Ascending aorta (tissue), 2 donors: Measurements from ENCODE around the gene KCNH2. TPM values are rescaled to one million over a fixed set of nuclear protein-coding genes. Genes with fewer than 3 reads are reported as not detected.
A peak's percentile ranks its signal among the peaks of the same experiment; 100 is the strongest.

Experiments
- DNase-seq, 2 donors: peaks; one replicate each; pipeline ENCODE4 v3.0.0-alpha.2; 2019; ENCODE audit warnings: low spot score in 2 of 2
- H3K27ac ChIP-seq, 2 donors: fragments of 200-600 bp; sonication (generic); one replicate each; pipeline ENCODE4 v1.5.1; 2016 to 2017; ENCODE audit warnings: mild to moderate bottlenecking in 1 of 2
- H3K27me3 ChIP-seq: fragments of 200-600 bp; sonication (generic); one replicate; pipeline ENCODE4 v1.5.1; 2017
- H3K36me3 ChIP-seq, 2 donors: fragments of 200-600 bp; sonication (generic); one replicate each; pipeline ENCODE4 v1.5.1; 2016
- H3K4me1 ChIP-seq, 2 donors: fragments of 200-600 bp; sonication (generic); one replicate each; pipeline ENCODE4 v1.5.1; 2016 to 2017; ENCODE audit warnings: mild to moderate bottlenecking in 1 of 2
- H3K4me3 ChIP-seq, 2 donors: fragments of 200-600 bp; sonication (generic); one replicate each; pipeline ENCODE4 v1.5.1; 2016 to 2017; ENCODE audit warnings: mild to moderate bottlenecking in 1 of 2
- H3K9me3 ChIP-seq, 2 donors: fragments of 200-600 bp; sonication (generic); one replicate each; pipeline ENCODE4 v1.5.1; 2016
- CTCF ChIP-seq, 3 experiments: fragments of 200-600 bp in 2 of 3; fragments of 450-650 bp in 1 of 3; sonication (generic) in 2 of 3; IDR thresholded peaks; one replicate each; pipeline ENCODE4 v1.5.1; 2016 to 2019; ENCODE audit warnings: antibody characterized with exemption in 3 of 3, mild to moderate bottlenecking in 1 of 3, moderate library complexity in 1 of 3
- intact Hi-C: fragments of 100-400 bp; cut with DNase I; formaldehyde crosslinking; loops from one replicate; pipeline ENCODE4 v1.15.1; 2023
- total RNA-seq: library from RNA; depleted of rRNA; stranded (reverse); fragments of >200 nt; gene quantifications from one replicate; pipeline ENCODE4 v1.1.0, GENCODE V29; 2016

Gene KCNH2
- total RNA-seq, 1 donor from 2014 or later = not detected

DNA sequence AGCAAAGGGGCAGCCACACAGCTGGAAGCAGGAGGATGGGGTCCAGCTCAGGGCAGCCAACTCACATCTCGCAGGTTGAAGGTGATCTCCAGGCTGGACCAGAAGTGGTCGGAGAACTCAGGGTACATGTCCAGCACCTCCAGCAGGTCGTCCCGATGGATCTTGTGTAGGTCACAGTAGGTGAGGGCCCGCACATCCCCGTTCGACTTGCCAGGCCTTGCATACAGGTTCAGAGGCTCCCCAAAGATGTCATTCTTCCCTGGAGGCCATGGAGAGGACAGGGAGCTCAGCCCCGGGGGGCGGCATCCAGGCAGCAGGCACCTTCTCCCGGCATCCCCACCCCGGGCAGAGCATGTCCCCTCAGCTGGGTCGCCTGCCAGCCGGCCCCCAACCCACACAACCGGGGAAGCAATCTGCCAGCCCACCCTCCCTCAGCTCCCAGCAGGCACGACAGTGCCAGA lies 29.3 kb downstream of the KCNH2 start:
- Histone ChIP-seq H3K4me3 (no peak overlapping the region), H3K27ac (no peak overlapping the region), H3K36me3 (no peaks in the 10 kb centered on the region), H3K9me3 (no peaks in the 10 kb centered on the region), H3K27me3 (peaks cover 3% of the 10 kb centered on the region), H3K4me1 (no peaks in the 10 kb centered on the region)
- intact Hi-C loops = no loop called here
- TF ChIP-seq CTCF (IDR thresholded peaks at IDR 0.05) = no peak
- peak in 1 of 2 donors; percentile 51 for DNase-seq

- Histone ChIP-seq H3K4me1 (no peaks in the 10 kb centered on the region), H3K36me3 (no peaks in the 10 kb centered on the region), H3K4me3 (no peak overlapping the region), H3K27ac (no peak overlapping the region), H3K27me3 (peaks cover 3% of the 10 kb centered on the region), H3K9me3 (no peaks in the 10 kb centered on the region)
- intact Hi-C loops = no loop called here
- DNase-seq = peak in 1 of 2 donors; percentile 53
- no peak for TF ChIP-seq CTCF (IDR thresholded peaks at IDR 0.05)
Observed at GRCh38 chr7:150947761-150948651, 30.1 kb downstream of the KCNH2 start.

DNA sequence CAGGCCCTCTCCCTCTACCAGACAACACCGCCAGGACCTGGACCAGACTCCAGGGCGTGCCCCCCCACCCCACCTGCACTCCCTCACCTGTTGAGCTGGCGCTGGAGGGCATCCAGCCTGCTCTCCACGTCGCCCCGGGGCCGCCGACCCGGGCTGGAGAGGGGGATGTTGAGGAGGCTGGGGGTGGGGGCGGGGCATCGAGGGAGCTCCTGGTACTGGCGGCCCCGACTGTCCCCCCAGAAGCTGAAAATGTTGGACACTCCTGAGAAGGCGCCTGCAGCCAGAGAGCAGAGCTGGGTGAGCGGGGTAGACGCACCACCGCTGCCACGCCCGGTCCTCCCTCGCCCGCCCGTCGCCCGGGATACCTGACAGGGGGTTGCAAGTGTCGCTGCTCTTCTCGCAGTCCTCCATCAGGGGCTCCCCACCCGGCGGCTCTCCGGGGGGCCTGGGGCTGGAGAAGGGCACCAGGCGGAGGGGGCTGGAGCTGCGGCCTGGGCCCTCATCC lies 30.8 kb downstream of the KCNH2 start:
- intact Hi-C loops = no loop called here
- H3K4me3 ChIP-seq = no peak overlapping the region
- peak in 1 of 2 donors; percentile 50 for DNase-seq
- H3K9me3 ChIP-seq = no peaks in the 10 kb centered on the region
- no peak overlapping the region for H3K27ac ChIP-seq
- no peaks in the 10 kb centered on the region for H3K4me1 ChIP-seq
- no peaks in the 10 kb centered on the region for H3K36me3 ChIP-seq
- no peak for TF ChIP-seq CTCF (IDR thresholded peaks at IDR 0.05)
- H3K27me3 ChIP-seq = peaks cover 3% of the 10 kb centered on the region

GRCh38 chr7:150946421-150947240 lies 31.5 kb downstream of the KCNH2 start:
- Histone ChIP-seq H3K9me3 (no peaks in the 10 kb centered on the region), H3K27ac (no peak overlapping the region), H3K4me1 (no peaks in the 10 kb centered on the region), H3K27me3 (peaks cover 3% of the 10 kb centered on the region), H3K36me3 (no peaks in the 10 kb centered on the region), H3K4me3 (no peak overlapping the region)
- peak in 1 of 2 donors; percentile 59 for DNase-seq
- no peak for TF ChIP-seq CTCF (IDR thresholded peaks at IDR 0.05)
- intact Hi-C loops = no loop called here

DNA sequence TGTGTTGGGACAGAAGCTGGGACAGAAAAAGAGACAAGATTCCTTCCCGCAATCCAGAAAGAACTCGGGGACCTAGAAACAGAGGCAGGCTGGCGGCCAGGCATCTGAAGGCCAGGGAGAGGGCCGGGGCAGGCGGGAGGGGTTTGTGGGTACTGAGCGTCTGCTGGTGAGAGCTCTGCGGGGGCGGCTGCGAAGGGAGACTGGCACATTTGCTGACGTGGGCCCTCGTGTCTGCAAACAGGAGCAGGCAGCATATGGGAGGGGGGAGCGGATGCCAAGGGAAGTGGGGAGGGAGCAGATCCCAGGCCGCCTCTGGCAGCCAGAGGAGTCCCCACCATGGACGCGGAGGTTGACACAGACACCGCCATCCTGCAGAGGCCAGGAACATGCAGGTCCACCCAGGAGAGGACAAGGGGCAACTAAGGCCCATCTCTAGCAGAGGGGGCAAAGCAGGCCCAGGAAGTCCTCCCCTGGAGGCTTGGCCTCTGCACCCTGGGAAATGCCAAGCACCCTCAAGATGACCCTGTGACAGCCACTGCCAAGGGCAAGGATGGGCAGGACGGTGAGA lies 32.2 kb downstream of the KCNH2 start:
- no peaks in the 10 kb centered on the region for H3K4me1 ChIP-seq
- intact Hi-C loops = no loop called here
- H3K9me3 ChIP-seq = no peaks in the 10 kb centered on the region
- no peak overlapping the region for H3K4me3 ChIP-seq
- no peak overlapping the region for H3K27ac ChIP-seq
- TF ChIP-seq CTCF (IDR thresholded peaks at IDR 0.05) = no peak
- DNase-seq = peak in 1 of 2 donors; percentile 60
- no peaks in the 10 kb centered on the region for H3K36me3 ChIP-seq
- peaks cover 3% of the 10 kb centered on the region for H3K27me3 ChIP-seq
